ENCODE measurements around the gene TPP2. TPM values are rescaled to one million over a fixed set of nuclear protein-coding genes. Genes with fewer than 3 reads are reported as not detected.

The TPP2 gene
- polyA plus RNA-seq, 3 donors: 61.0 to 66.2 (median 65.5) TPM

DNA sequence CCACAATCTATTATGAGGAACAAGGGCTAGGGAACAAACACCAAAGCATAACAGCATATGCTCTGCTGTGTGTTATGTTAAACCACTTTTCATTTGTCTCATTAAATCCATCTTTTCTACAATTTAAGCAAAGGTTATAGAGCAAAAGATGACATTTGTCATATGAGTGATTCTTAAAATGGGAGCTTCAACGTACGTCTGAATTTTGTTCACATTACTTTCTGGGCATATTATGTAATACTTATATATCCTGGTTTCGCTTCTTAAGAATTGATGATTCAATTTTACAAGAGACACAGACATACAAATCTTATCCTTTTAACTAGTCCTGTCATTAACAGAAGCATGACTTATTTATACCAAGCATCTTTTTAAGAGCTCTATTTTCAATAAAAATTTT is 3.3 kb upstream of the TPP2 start:
- DNase-seq (ENCODE audit: low read depth in 3 of 3, low spot score in 2 of 3): no peak

DNA sequence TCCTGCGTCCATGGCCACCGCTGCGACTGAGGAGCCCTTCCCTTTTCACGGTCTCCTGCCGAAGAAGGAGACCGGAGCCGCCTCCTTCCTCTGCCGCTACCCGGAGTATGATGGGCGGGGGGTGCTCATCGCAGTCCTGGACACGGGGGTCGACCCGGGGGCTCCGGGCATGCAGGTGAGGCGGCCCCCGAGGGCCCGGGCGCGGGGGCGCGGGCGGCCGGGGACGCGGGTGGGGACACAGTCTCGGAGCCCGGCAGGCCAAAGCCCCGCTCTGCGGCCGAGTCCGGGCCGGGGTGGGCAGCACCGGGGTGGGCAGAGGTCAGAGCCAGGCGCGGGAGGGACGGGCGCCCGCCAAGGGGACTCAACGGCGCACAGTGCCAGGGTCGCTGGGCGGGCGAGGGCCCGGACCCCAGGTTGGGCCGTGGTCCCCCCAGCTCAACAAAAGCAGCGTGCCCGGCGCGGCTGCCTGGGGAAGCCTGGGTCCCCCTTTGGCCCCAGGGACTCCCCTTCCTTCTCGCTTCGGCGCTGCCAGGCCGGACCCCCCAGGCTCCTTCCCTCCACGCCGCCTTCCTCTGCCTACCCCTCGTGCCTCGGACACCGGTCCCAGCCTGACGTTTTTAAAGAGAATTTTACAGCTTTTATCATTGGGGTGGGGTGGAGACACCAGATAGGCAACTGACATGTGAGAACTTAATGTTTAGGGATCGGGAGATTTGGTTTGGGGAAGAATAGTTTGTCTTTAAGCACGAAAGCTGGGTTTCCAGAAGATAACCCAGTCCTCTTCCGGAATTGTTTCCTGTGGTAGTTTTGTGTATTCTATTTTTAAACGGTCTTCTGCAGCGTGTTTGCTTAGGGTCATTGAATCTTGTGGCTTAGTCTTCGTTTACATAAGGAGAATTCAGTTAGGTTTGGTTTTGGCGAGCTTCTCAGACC is 509 bp downstream of the TPP2 start:
- no peak for DNase-seq (ENCODE audit: low read depth in 3 of 3, low spot score in 2 of 3)

DNA sequence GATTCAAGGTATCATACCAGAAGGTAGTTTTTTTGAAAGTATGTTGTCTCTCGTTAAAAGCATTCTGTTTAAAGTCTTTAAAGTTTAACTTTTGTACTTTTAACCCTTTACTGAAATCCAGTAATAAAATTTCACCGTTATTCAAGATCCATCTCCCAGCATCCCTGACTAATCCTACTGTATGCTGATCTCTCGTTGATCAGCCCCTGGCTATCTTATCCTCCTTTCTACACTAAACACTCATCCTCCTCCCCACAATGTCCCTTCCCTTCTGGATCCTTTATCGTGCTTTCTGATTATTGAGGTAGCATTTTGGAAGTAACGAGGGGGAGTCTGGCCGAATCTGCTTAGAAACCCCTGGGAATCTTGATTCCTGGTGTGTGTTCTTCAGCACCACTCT is 1.3 kb downstream of the TPP2 start:
- DNase-seq (ENCODE audit: low read depth in 3 of 3, low spot score in 2 of 3): no peak

DNA sequence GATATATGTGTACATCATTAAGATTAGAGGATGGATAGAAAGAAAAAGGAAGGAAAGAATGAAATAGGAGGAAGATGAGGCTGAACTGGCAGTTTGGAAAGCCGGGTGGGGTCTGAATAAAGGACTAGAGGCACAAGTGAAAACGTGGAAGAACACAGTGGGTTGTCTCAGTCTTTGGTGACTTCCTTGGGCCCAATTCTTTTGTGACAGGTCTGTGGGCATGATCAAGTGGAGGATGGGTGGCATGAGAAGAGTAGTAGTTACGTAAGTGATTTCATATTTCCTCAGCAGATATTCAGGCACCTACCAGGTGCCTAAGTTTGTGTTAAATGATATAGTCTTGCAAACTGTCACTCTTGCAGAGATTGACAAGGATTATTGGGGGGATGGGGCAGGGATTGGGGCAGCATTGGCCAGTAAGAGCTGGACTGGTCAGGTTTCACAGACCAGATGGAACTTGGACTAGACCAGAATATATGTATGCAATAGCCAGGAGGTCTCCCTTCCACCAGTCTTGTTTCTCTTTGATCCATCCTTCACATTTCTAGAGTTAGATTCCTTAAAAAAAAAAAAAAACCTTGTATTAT is 2.7 kb downstream of the TPP2 start:
- no peak for DNase-seq (ENCODE audit: low read depth in 3 of 3, low spot score in 2 of 3)

DNA sequence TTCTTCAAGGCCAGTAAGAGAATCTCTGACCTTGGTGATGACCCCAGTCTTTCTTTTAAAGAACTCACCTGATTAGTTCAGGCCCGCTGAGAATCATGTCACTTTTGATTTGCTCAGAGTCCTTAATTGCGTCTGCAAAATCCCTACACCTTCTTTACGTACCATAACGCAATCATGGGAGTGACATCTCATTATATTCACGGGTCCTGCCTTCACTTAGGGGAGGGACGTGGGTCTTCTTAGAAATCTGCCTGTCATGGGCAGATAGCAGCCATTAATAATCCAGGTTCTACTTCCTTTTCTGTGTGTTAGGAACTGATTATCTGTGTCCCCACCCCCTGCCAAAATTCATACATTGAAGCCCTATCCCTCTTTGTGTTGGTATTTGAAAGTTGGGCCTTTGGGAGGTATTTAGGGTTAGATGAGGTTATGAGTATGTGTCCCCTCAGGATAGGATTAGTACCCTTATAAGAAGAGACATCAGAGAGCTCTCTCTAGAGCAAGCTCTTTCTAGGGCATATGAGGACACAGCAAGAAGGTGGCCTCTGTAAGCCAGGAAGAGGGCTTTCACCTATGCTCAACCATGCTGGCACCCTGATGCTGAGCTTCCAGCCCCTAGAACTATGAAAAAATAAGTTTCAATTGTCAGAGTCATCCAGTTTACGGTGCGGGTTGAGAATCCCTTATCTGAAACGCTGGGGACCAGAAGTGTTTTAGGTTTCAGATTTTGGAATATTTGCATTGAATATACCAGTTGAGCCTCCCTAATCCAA is 9.9 kb downstream of the TPP2 start:
- no peak for DNase-seq (ENCODE audit: low read depth in 3 of 3, low spot score in 2 of 3)

DNA sequence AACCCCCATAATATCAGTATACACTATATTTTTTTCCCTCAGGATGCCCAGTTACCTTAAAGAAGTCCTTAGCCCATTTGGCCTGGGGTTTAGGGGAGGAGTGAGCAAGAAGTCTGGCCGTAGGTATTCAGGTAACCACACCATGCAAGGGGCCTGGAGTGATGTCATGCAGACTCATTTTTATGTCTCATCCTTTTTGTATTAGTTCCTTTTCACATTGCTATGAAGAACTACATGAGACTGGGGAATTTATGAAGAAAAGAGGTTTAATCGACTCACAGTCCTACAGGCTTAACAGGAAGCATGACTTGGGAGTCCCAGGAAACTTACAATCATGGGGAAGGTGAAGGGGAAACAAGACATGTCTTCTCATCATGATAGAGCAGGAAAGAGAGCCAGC is 12.2 kb downstream of the TPP2 start:
- no peak for DNase-seq (ENCODE audit: low read depth in 3 of 3, low spot score in 2 of 3)

DNA sequence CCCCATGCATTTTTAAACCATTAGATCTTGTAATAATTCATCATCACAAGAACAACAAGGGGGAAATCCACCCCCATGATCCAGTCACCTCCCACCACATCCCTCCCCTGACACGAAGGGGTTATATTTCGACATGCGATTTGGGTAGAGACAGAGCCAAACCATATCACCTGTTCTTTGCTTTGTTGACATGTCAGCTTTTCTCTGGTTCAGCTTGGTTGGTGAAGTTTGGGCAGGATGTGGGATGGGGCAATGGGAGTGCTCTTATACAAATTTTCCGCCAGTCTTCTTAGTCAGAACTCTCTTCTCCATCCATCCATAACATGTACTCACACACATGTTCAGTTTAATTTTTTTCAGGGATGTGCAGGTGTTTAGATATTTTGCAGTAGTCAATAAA is 12.9 kb downstream of the TPP2 start:
- no peak for DNase-seq (ENCODE audit: low read depth in 3 of 3, low spot score in 2 of 3)

DNA sequence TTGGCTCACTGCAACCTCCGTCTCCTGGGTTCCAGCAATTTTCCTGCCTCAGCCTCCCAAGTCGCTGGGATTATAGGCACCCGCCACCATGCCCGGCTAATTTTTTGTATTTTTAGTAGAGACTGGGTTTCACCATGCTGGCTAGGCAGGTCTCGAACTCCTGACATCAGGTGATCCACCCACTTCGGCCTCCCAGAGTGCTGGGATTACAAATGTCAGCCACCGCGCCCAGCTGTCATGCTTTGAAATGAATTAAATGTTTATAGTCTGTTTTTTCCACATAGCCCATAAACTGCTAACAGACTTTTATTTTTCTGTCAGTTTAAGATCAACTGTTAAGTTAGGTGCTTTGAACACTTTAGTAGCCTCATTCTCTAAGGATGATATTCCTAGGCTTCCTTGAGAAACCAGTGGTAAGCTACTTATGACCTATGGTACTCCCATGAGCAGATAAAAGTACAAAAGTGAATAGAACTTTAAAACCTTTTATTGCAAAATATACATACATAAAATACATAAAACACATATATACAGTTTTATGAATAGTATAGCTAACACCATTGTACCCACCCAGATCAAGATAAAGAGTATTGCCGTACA is 13.6 kb downstream of the TPP2 start:
- DNase-seq (ENCODE audit: low read depth in 3 of 3, low spot score in 2 of 3): no peak

DNA sequence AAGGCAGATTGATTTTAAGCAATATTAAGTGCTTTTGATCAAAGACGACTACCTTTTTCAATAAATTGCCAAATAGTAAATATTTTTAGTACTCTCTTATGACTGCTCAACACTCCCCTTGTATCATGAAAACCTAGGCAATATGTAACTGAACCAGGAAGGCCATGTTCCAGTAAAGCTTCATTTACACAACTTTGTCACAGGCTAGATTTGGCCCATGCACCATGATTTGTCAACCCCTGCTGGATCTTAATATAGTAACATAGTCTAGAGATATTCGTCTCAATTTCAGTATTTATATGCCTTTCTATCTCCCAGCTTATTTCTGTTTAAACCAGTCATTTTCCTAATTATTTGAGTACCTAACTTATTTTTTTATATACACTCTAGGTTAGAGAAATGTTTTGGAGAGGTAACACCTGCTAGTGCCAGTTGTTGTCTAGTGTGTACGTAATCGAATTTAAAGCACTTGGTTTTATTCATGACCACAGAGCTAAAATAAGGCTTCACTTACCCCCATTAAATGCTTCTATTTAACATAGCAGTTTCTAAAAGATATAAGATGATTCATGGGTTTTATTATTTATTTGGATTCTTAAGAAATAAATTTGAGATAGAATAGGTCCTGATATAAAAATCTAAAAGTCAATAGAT is 21.0 kb downstream of the TPP2 start:
- no peak for DNase-seq (ENCODE audit: low read depth in 3 of 3, low spot score in 2 of 3)

DNA sequence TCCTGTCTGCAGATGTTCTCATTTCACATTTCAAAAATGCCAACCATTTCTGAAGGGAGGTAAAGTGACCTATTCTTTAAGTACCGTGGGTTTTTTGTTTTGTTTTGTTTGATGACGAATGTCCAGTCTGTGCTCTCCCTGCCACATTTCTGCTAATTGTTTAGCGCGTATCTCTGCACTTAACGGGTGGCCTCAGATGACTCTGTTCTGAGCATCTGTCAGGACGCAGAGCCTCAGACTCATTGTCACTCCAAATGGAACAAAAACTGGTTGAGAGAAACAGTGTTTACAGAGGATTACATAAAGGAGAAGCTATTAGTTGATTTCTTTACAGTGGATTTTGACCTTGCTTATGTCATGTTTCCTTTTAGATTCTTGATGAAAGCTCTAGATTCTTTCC is 23.7 kb downstream of the TPP2 start:
- DNase-seq (ENCODE audit: low read depth in 3 of 3, low spot score in 2 of 3): no peak

DNA sequence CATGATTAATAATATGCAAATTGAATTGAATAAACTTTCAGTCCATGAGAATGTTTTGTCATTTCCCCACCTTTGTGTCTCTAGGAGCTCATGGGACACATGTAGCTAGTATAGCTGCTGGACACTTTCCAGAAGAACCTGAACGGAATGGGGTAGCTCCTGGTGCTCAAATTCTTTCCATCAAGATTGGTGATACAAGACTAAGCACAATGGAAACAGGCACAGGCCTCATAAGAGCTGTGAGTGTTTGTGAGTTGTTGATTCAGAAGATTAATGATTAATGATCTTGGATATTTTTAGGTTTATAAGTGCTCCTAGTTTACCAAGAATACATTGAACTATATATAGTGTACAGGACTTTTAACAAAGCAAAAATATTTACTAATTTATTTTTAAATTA is 30.1 kb downstream of the TPP2 start:
- DNase-seq (ENCODE audit: low read depth in 3 of 3, low spot score in 2 of 3): no peak

DNA sequence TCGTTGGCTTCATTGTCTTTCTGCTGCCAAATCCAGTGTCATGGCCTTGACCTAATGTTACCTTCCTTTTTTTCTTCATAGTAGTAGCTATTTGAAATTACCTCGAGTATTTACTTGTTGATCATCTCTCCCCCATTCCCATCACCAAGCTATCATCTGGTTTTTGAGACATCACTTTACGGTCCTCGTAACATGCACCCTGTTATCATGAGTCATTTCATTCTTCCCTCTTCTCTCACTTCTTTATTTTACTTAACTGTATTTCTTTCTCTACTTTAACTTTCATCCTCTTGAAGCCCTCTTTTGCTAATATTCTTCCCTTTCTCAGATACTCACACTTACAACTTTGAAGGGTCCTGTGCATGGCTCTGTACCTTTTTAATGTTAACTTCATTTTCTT is 31.8 kb downstream of the TPP2 start:
- no peak for DNase-seq (ENCODE audit: low read depth in 3 of 3, low spot score in 2 of 3)

DNA sequence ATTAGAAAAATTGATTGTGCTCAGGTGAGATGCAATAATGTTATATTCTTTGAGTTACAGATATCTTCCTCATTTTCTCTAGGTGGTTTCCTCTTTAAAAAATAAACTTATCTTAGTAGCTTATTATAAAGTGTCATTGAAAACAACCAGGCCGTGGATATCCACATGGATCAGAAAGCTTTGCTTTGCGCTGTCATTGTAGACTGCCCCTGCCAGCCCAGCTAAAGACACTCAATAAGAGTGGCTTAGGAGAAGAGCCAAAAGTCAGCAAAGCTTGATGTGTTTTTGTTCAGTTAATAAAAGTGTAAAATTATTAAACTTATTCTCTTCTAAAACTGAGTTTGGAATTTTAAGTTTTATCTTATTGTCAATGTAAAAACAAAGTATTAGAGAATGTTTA is 34.4 kb downstream of the TPP2 start:
- DNase-seq (ENCODE audit: low read depth in 3 of 3, low spot score in 2 of 3): no peak

DNA sequence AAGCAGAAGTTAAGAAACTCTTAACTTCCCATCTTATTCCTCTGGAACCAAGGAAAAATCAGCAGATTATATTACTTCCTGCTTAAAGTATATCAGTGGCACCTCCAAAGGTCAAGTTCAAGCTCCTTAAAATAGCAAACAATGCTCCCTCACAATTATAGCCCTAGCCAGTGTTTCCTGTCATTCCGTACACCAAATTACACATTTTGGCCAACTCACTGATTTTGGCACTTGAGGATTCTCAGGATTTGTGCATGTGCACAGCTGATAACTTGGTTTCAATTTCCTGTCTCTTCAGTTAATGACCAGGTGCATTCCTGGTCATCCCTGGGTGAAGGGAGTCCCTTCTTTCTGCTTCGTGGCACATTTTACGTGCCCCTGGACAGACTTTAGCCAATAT is 42.0 kb downstream of the TPP2 start:
- DNase-seq (ENCODE audit: low read depth in 3 of 3, low spot score in 2 of 3): no peak

DNA sequence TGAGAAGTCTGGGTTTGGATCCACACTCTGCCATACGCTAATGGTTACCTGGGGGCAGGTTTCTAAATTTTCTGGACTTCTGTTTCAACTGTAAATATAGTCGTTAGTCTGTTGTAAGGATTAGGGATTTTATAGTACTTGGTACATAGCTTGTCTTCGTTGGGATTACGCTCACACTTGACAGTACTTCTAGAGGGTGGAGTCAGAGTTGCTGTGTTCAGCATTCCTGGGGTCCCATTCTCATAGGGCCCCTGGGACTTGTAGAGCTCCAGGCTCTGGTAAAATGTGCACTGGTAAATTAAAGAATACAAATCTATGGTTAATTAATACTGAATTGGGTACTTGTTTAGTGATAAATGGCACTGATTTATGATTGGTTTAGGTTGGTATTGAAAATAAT is 45.2 kb downstream of the TPP2 start:
- DNase-seq (ENCODE audit: low read depth in 3 of 3, low spot score in 2 of 3): no peak

DNA sequence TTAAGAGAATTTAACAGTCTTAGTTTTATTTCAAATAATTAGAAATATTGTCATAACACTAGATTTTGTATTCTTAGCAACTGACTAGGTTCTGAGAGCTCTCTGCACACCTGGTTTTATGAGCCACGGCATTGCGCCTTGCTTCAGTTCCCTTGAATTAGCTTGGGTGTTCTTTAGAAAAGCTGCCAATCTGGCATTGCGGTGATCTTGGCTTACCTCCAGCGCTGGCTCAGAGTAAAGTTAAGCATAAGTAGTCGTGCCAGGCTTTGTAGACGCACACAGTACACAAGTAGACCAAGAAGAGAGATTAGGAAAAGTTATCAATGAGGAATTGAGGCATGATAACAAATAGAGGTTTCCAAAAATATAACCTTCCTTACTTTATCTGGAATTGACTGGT is 45.7 kb downstream of the TPP2 start:
- DNase-seq (ENCODE audit: low read depth in 3 of 3, low spot score in 2 of 3): peak in 2 of 3 donors; percentile 27 to 44

DNA sequence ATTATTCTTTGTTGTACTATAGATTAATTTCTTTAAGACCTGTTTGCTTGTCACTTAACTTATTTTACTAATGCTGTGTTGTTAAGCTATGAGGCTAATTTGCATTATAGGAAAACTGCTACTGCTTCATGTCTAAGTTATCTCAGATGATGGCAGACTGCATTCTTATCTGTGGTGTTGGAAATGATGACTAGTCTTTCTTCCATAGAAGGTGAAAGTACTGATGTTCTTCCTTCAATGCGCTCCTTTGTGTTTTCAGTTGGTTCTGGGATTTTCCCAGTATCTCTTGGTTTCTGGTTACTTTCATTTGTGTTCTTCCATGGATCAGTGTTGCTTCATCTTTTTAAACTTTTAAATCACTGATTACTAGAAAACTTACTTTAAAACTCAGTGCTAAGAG is 46.9 kb downstream of the TPP2 start:
- DNase-seq (ENCODE audit: low read depth in 3 of 3, low spot score in 2 of 3): no peak

DNA sequence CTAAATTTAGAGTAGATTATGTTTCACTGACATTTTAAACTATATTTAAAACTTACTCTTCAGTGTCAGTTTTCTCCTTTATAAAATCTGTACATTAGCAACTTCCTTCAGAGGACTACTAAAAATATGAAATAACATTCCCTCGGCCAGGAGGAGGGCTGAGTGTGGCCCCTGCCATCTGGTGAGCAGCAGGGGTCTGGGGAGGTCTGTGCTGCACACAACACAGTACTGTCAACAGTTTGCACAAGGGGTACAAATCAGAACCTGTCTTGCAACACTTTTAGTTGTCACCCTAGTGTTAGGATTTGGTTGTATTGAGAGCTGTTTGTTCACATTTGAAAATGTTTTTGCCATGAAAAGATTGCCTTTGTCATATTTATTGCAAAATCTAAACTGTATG is 48.9 kb downstream of the TPP2 start:
- DNase-seq (ENCODE audit: low read depth in 3 of 3, low spot score in 2 of 3): no peak

DNA sequence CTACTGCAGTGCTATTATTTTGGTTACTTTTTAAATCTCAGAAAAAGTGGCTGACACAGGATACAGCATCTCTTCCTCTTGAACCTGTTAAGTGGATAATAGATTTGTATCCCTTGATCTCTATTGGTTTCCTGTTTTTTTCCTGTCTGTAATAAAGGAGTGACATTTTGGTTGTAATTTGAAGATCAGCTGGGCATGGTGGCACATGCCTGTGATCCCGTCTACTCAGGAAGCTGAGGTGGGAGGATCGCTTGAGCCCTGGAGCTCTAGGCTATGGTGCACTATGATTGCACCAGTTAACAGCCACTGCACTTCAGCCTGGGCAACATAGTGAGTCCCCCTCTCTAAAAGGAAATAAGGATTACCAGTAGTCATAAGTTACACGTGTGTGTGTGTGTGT is 51.3 kb downstream of the TPP2 start:
- no peak for DNase-seq (ENCODE audit: low read depth in 3 of 3, low spot score in 2 of 3)

DNA sequence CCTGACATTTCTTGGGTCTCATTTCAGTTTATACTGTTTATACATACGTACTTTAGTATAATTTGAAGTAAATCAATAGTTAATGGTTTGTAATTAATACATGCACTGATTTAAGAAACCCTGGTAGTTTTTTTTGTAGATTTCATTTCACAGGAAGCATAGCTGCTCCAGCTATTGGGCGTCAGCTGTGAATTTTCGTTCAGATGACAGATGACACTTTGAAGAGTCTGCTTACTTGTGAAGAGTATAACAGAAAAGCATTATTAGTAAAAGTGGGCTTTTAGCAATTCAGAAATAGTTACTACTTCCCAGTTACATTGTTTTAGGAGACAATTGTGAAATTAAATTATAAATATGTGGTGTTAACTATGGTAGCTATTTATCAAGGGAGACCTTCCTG is 53.7 kb downstream of the TPP2 start:
- no peak for DNase-seq (ENCODE audit: low read depth in 3 of 3, low spot score in 2 of 3)

DNA sequence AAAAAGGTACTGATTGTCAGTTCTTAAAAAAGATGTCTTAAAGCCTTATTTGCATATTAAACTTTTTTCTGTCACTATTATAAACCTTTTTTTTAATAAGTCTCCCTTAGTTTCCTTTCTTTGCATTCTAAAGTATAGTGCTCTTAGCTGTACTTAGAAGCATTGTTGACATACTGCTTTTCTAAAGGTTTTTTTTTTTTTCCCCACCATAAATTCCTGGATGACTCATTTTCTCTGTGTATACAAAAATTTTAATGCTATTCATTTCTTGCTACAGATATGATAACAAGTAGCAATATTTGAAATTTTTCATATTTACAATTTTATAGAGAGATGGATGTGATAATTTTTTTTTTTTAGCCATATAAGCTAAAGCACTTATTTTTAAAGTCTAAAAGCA is 54.6 kb downstream of the TPP2 start:
- no peak for DNase-seq (ENCODE audit: low read depth in 3 of 3, low spot score in 2 of 3)

Measured in right renal cortex interstitium (tissue), 3 donors.